Adrenal gland (tissue), 5 donors: ENCODE data around the gene SORCS3.

Experiments used
- CTCF ChIP-seq, 6 experiments: fragments of 450-650 bp in 4 of 6; fragments of 200-600 bp in 2 of 6; sonication (generic) in 1 of 6; IDR thresholded peaks; 1 replicate in 5 of 6; 2 replicates in 1 of 6; pipeline versions ENCODE4 v1.5.1 to v1.8.0; 2016 to 2021; ENCODE audit warnings: antibody characterized with exemption in 6 of 6, mild to moderate bottlenecking in 2 of 6, moderate library complexity in 1 of 6
- POLR2A ChIP-seq, 2 donors: fragments of 450-650 bp; IDR thresholded peaks; one replicate each; pipeline ENCODE4 v1.6.1; 2017; ENCODE audit warnings: antibody characterized with exemption in 2 of 2, mild to moderate bottlenecking in 2 of 2, moderate library complexity in 1 of 2
- donor health status: DM: no; HTN: no; CAD: no.

GRCh38 chr10:105138358-105138757 is 497.3 kb downstream of the SORCS3 start:
- TF ChIP-seq CTCF (IDR thresholded peaks at IDR 0.05) = no peak
- TF ChIP-seq POLR2A (IDR thresholded peaks at IDR 0.05) = no peak
